CD14-positive monocyte (primary cell): ENCODE data around the gene RNF157. TPM values are rescaled to one million over a fixed set of nuclear protein-coding genes. Genes with fewer than 3 reads are reported as not detected.

Source experiments
- DNase-seq, 3 donors: peaks; one replicate each; pipeline ENCODE4 v3.0.0-alpha.2; 2011 to 2022
- H2AFZ ChIP-seq: 2 replicates; pipeline ENCODE4 v1.6.0; 2012; ENCODE audit warnings: mild to moderate bottlenecking, low read depth, low read length, inconsistent platforms; ENCODE audit not compliant: insufficient read depth, poor library complexity, severe bottlenecking
- H3K27ac ChIP-seq, 2 donors: 1 replicate in 1 of 2; 2 replicates in 1 of 2; pipeline ENCODE4 v1.5.1; 2012 to 2013; ENCODE audit warnings: low read length in 2 of 2, control low read depth in 1 of 2, inconsistent platforms in 1 of 2, low read depth in 1 of 2, mild to moderate bottlenecking in 1 of 2
- H3K27me3 ChIP-seq, 2 donors: one replicate each; pipeline versions ENCODE4 v1.6.0 to v1.6.1; 2011 to 2013; ENCODE audit warnings: low read length in 2 of 2; ENCODE audit not compliant: control insufficient read depth in 2 of 2, insufficient read depth in 2 of 2
- H3K36me3 ChIP-seq, 2 donors: replicated peaks in 1 of 2; 1 replicate in 1 of 2; 2 replicates in 1 of 2; pipeline versions ENCODE4 v1.5.1 to v1.6.1; 2012 to 2013; ENCODE audit warnings: low read length in 2 of 2, control low read depth in 1 of 2, inconsistent platforms in 1 of 2, mild to moderate bottlenecking in 1 of 2; ENCODE audit not compliant: insufficient read depth in 2 of 2, control insufficient read depth in 1 of 2
- H3K4me1 ChIP-seq, 2 donors: 1 replicate in 1 of 2; 2 replicates in 1 of 2; pipeline versions ENCODE4 v1.5.1 to v1.6.1; 2012 to 2013; ENCODE audit warnings: low read length in 2 of 2, control low read depth in 1 of 2, inconsistent platforms in 1 of 2, mild to moderate bottlenecking in 1 of 2, moderate library complexity in 1 of 2; ENCODE audit not compliant: insufficient read depth in 2 of 2, control insufficient read depth in 1 of 2
- H3K4me2 ChIP-seq: replicated peaks from 2 replicates; pipeline ENCODE3; 2012; ENCODE audit warnings: low read length, moderate library complexity, mild to moderate bottlenecking; ENCODE audit not compliant: poor library complexity, severe bottlenecking; ENCODE audit errors: extremely low read depth
- H3K4me3 ChIP-seq, 3 experiments: fragments of 200-600 bp in 1 of 3; sonication (generic) in 1 of 3; replicated peaks in 1 of 3; 1 replicate in 2 of 3; 2 replicates in 1 of 3; pipeline ENCODE4 v1.5.1; 2011 to 2013; ENCODE audit warnings: low read length in 3 of 3, mild to moderate bottlenecking in 3 of 3, control low read depth in 2 of 3, low read depth in 2 of 3, inconsistent platforms in 1 of 3, moderate library complexity in 1 of 3
- H3K79me2 ChIP-seq: 2 replicates; pipeline ENCODE4 v1.6.0; 2012; ENCODE audit warnings: mild to moderate bottlenecking, control low read depth, inconsistent platforms, low read length, moderate library complexity; ENCODE audit not compliant: insufficient read depth
- H3K9ac ChIP-seq: 2 replicates; pipeline ENCODE4 v1.6.0; 2017; ENCODE audit warnings: low read length, mild to moderate bottlenecking; ENCODE audit not compliant: insufficient read depth, poor library complexity, severe bottlenecking
- H3K9me3 ChIP-seq, 2 donors: replicated peaks in 1 of 2; 1 replicate in 1 of 2; 2 replicates in 1 of 2; pipeline versions ENCODE4 v1.5.1 to v1.6.1; 2012 to 2013; ENCODE audit warnings: low read length in 2 of 2, control low read depth in 1 of 2; ENCODE audit not compliant: control insufficient read depth in 1 of 2, insufficient read depth in 1 of 2
- H4K20me1 ChIP-seq: 2 replicates; pipeline ENCODE4 v1.6.0; 2012; ENCODE audit warnings: mild to moderate bottlenecking, low read length, control low read depth, moderate library complexity; ENCODE audit not compliant: insufficient read depth
- H3K27ac Mint-ChIP-seq, 7 donors: one replicate each; pipeline ENCODE4 v1.8.0; 2020; ENCODE audit warnings: mild to moderate bottlenecking in 7 of 7, mixed read lengths in 7 of 7, moderate library complexity in 6 of 7, inconsistent platforms in 2 of 7
- H3K27me3 Mint-ChIP-seq, 3 donors: one replicate each; pipeline ENCODE4 v1.8.0; 2021 to 2022; ENCODE audit warnings: low read depth in 3 of 3, mild to moderate bottlenecking in 3 of 3, mixed read lengths in 3 of 3, moderate library complexity in 3 of 3, inconsistent platforms in 1 of 3
- H3K36me3 Mint-ChIP-seq, 2 donors: one replicate each; pipeline ENCODE4 v1.8.0; 2020; ENCODE audit warnings: mixed read lengths in 2 of 2, inconsistent platforms in 1 of 2, mild to moderate bottlenecking in 1 of 2
- H3K4me1 Mint-ChIP-seq: one replicate; pipeline ENCODE4 v1.8.0; 2020; ENCODE audit warnings: mild to moderate bottlenecking, mixed read lengths
- H3K4me3 Mint-ChIP-seq, 2 donors: one replicate each; pipeline ENCODE4 v1.8.0; 2020; ENCODE audit warnings: mild to moderate bottlenecking in 2 of 2, mixed read lengths in 2 of 2, moderate library complexity in 1 of 2
- H3K9me3 Mint-ChIP-seq, 7 donors: one replicate each; pipeline ENCODE4 v1.8.0; 2020 to 2022; ENCODE audit warnings: mixed read lengths in 7 of 7, mild to moderate bottlenecking in 6 of 7, moderate library complexity in 6 of 7, inconsistent platforms in 2 of 7
- CTCF ChIP-seq: fragments of 200-600 bp; IDR thresholded peaks from one replicate; pipeline ENCODE4 v1.8.0; 2022; ENCODE audit warnings: antibody characterized with exemption, mild to moderate bottlenecking
- WGBS: methylation state at CpG from one replicate; pipeline ENCODE4 v1.1.5; 2013; ENCODE audit warnings: missing lambda C conversion rate; ENCODE audit not compliant: insufficient coverage; 5-methylcytosine and 5-hydroxymethylcytosine counted together
- intact Hi-C, 2 donors: fragments of 100-400 bp; cut with micrococcal nuclease; formaldehyde crosslinking; loops; one replicate each; pipeline versions ENCODE4 v1.15.0 to v1.15.1; 2023
- polyA plus RNA-seq, 3 donors: library from polyadenylated mRNA; depleted of rRNA in 1 of 3; unstranded in 2 of 3; stranded (reverse) in 1 of 3; fragments of 300-500 nt in 2 of 3; fragments of >200 nt in 1 of 3; fragmentation: Illumina TruSeq in 2 of 3; gene quantifications; 1 replicate in 2 of 3; 2 replicates in 1 of 3; pipeline ENCODE4 v1.2.3, GENCODE V29; 2012 to 2021

RNF157 gene
- polyA plus RNA-seq, 3 donors: 0.03 TPM; not detected in 2

GRCh38 chr17:76270770-76271668 is 30.7 kb upstream of the RNF157 start:
- Histone ChIP-seq H3K79me2 (peaks cover 43% of the 10 kb centered on the region), H3K4me3 (peak overlapping the region; percentile 33 to 79 (median 53)), H3K9me3 (no peaks in the 10 kb centered on the region), H3K36me3 (peaks cover 13 to 16% of the 10 kb centered on the region in 2 donors), H2AFZ (no peak overlapping the region), H3K4me1 (peaks cover 68 to 76% of the 10 kb centered on the region in 2 donors), H3K9ac (peak overlapping the region; percentile 73), H4K20me1 (peaks cover 31% of the 10 kb centered on the region), H3K27me3 (no peaks in the 10 kb centered on the region), H3K4me2 (peak overlapping the region; percentile 91), H3K27ac (peak overlapping the region; percentile 15 to 74)
- H3K27me3 Mint-ChIP-seq: peaks cover 0 to 2% (median under 1%) of the 10 kb centered on the region in 3 donors
- 94% methylated on average over 7 of the region's 14 CpGs for WGBS
- no peak for TF ChIP-seq CTCF
- peaks cover 22 to 30% of the 10 kb centered on the region in 2 donors for H3K36me3 Mint-ChIP-seq
- peaks cover 58% of the 10 kb centered on the region for H3K4me1 Mint-ChIP-seq
- no peaks in the 10 kb centered on the region for H3K9me3 Mint-ChIP-seq
- intact Hi-C loops: loop anchor here in 1 of 2 donors (10.0 kb wide), 1 partner anchor 46 kb away; no protein-coding TSS in a partner anchor
- peak overlapping the region; percentile 70 to 72 for H3K4me3 Mint-ChIP-seq
- H3K27ac Mint-ChIP-seq: peak overlapping the region in 4 of 7 donors; percentile 14 to 63 (median 34)
- no peak for DNase-seq

GRCh38 chr17:76270127-76270592 is 29.9 kb upstream of the RNF157 start:
- no peaks in the 10 kb centered on the region for H3K9me3 Mint-ChIP-seq
- Histone ChIP-seq H3K9me3 (no peaks in the 10 kb centered on the region), H3K4me1 (peaks cover 68 to 76% of the 10 kb centered on the region in 2 donors), H3K27ac (no peak overlapping the region), H4K20me1 (peaks cover 31% of the 10 kb centered on the region), H3K27me3 (no peaks in the 10 kb centered on the region), H3K9ac (no peak overlapping the region), H3K79me2 (peaks cover 50% of the 10 kb centered on the region), H3K36me3 (peaks cover 13 to 16% of the 10 kb centered on the region in 2 donors), H3K4me3 (no peak overlapping the region), H3K4me2 (no peak overlapping the region), H2AFZ (no peak overlapping the region)
- H3K36me3 Mint-ChIP-seq: peaks cover 22 to 30% of the 10 kb centered on the region in 2 donors
- no peak for TF ChIP-seq CTCF
- DNase-seq: no peak
- H3K27ac Mint-ChIP-seq: no peak overlapping the region
- H3K4me3 Mint-ChIP-seq: no peak overlapping the region
- peaks cover 57% of the 10 kb centered on the region for H3K4me1 Mint-ChIP-seq
- intact Hi-C loops: loop anchor here in 1 of 2 donors (10.0 kb wide), 1 partner anchor 45 kb away; no protein-coding TSS in a partner anchor
- peaks cover 0 to 2% (median 0%) of the 10 kb centered on the region in 3 donors for H3K27me3 Mint-ChIP-seq
- WGBS: 95% methylated on average over 12 of the region's 26 CpGs
